GM12878 (cell line): ENCODE data around the gene LIN54.

Experiments
- CEBPB ChIP-seq, 2 experiments: fragments of 150-350 bp in 1 of 2; IDR thresholded peaks; 2 replicates each; pipeline ENCODE4 v1.6.1; 2012 to 2014; ENCODE audit warnings: low read depth in 2 of 2, low read length in 2 of 2, borderline replicate concordance in 1 of 2, inconsistent platforms in 1 of 2
- POLR2AphosphoS5 ChIP-seq: IDR thresholded peaks from 2 replicates; pipeline ENCODE4 v1.6.1; 2011; ENCODE audit warnings: mild to moderate bottlenecking, low read length, inconsistent platforms
- RAD51 ChIP-seq: fragments of 450-650 bp; IDR thresholded peaks from 2 replicates; pipeline ENCODE4 v1.6.1; 2016; ENCODE audit warnings: moderate library complexity, mild to moderate bottlenecking, inconsistent platforms
- TF ChIP-seq, protein P1 (sequence below), 3 experiments: IDR thresholded peaks in 2 of 3; conservative IDR thresholded peaks in 1 of 3; 2 replicates each; pipeline ENCODE4 v1.5.1; 2011; ENCODE audit warnings: low read depth in 3 of 3, low read length in 3 of 3, mild to moderate bottlenecking in 3 of 3, control low read depth in 2 of 3, moderate library complexity in 2 of 3, inconsistent platforms in 1 of 3, mixed read lengths in 1 of 3; ENCODE audit not compliant: control insufficient read depth in 2 of 3, insufficient read depth in 1 of 3; ENCODE audit errors: extremely low read depth in 1 of 3
- TF ChIP-seq, protein P2 (sequence below): IDR thresholded peaks from 2 replicates; pipeline ENCODE4 v1.6.1; 2012; ENCODE audit warnings: low read depth, low read length, improper control_type of control experiment

DNA sequence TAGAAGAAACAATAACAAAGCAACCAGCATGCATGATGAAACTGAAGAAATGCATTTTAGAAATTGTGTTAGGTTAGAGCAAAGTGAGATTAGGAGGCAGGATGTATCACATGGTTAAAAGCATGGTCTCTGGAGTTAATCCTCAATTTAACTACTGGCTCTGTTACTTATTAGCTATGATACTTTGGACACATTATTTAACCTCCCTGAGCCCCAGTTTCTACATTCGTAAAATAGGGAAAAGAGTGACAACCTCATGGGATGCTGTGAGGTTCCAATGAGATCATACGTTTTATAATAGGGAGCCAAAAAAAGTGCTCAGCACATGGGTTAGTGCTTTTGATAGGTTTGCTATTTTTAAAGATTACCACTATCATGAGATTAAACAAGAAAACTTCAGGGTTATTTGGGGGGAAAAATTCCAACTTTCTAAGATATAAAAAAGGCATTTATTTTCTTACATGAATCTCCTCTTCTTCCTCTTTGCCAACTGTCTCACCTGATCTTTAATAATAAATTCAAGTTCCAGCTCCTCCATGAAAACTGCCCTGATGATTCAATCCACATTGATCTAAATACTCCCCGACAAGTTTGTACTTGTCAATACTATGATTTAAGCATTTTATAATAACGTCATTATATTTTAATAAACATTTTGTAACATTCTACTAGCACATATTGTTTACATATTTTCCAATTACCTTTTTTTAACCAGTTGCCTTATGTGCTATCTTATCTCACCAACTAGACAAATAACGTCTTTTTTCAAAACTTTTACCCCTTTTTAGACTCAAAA lies 124.3 kb downstream of the LIN54 start:
- TF ChIP-seq CEBPB (IDR thresholded peaks at IDR 0.05; ENCODE audit: borderline replicate concordance in 1 of 2, low read depth in 2 of 2, low read length in 2 of 2): no peak
- TF ChIP-seq, protein P1, sequence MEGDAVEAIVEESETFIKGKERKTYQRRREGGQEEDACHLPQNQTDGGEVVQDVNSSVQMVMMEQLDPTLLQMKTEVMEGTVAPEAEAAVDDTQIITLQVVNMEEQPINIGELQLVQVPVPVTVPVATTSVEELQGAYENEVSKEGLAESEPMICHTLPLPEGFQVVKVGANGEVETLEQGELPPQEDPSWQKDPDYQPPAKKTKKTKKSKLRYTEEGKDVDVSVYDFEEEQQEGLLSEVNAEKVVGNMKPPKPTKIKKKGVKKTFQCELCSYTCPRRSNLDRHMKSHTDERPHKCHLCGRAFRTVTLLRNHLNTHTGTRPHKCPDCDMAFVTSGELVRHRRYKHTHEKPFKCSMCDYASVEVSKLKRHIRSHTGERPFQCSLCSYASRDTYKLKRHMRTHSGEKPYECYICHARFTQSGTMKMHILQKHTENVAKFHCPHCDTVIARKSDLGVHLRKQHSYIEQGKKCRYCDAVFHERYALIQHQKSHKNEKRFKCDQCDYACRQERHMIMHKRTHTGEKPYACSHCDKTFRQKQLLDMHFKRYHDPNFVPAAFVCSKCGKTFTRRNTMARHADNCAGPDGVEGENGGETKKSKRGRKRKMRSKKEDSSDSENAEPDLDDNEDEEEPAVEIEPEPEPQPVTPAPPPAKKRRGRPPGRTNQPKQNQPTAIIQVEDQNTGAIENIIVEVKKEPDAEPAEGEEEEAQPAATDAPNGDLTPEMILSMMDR (IDR thresholded peaks at IDR 0.05 in 2 of 3, conservative IDR thresholded peaks at IDR 0.05 in 1 of 3; ENCODE audit: control insufficient read depth in 2 of 3, extremely low read depth in 1 of 3, insufficient read depth in 1 of 3, low read depth in 3 of 3, low read length in 3 of 3): no peak
- TF ChIP-seq POLR2AphosphoS5: no peak
- TF ChIP-seq, protein P2, sequence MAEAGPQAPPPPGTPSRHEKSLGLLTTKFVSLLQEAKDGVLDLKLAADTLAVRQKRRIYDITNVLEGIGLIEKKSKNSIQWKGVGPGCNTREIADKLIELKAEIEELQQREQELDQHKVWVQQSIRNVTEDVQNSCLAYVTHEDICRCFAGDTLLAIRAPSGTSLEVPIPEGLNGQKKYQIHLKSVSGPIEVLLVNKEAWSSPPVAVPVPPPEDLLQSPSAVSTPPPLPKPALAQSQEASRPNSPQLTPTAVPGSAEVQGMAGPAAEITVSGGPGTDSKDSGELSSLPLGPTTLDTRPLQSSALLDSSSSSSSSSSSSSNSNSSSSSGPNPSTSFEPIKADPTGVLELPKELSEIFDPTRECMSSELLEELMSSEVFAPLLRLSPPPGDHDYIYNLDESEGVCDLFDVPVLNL: no peak
- no peak for TF ChIP-seq RAD51
